ENCODE data around the gene PARP6.

PARP6 gene

GRCh38 chr15:72272997-72273352, 621 bp upstream of the PARP6 start:
- H3K27me3 ChIP-seq (replicated peaks; ENCODE audit: control insufficient read depth, insufficient read depth, low read length), result no peaks in the 10 kb centered on the region
- DNase-seq (ENCODE audit: extremely low read depth, insufficient read length), result no peak
- TF ChIP-seq, protein P1, sequence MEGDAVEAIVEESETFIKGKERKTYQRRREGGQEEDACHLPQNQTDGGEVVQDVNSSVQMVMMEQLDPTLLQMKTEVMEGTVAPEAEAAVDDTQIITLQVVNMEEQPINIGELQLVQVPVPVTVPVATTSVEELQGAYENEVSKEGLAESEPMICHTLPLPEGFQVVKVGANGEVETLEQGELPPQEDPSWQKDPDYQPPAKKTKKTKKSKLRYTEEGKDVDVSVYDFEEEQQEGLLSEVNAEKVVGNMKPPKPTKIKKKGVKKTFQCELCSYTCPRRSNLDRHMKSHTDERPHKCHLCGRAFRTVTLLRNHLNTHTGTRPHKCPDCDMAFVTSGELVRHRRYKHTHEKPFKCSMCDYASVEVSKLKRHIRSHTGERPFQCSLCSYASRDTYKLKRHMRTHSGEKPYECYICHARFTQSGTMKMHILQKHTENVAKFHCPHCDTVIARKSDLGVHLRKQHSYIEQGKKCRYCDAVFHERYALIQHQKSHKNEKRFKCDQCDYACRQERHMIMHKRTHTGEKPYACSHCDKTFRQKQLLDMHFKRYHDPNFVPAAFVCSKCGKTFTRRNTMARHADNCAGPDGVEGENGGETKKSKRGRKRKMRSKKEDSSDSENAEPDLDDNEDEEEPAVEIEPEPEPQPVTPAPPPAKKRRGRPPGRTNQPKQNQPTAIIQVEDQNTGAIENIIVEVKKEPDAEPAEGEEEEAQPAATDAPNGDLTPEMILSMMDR (IDR thresholded peaks at IDR 0.05; ENCODE audit: insufficient read depth, low read length, poor library complexity, severe bottlenecking), result no peak
- peak overlapping the region; percentile 96 for H3K4me3 ChIP-seq (replicated peaks; ENCODE audit: low read depth, low read length)
- H3K36me3 ChIP-seq (ENCODE audit: control insufficient read depth, insufficient read depth, low read length), result no peaks in the 10 kb centered on the region

DNA sequence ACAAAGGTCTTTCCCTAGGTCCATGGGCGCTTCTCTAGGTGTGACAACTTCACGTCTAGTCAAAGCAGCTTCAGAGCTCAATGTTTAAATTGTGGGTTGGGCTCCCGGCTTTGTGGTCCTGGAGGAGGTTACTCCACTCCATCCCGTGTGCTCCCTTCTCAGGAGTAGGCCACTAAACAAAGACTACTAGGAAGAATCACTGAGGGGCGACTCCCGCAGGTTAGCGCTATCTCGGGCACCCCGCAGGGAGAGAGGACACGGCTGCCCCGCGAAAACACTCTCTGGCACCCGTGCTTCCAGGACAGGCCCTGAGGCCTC, 500 bp downstream of the PARP6 start:
- TF ChIP-seq, protein P1 (IDR thresholded peaks at IDR 0.05; ENCODE audit: insufficient read depth, low read length, poor library complexity, severe bottlenecking), result no peak
- DNase-seq (ENCODE audit: extremely low read depth, insufficient read length), result no peak
- Histone ChIP-seq H3K4me3 (replicated peaks; ENCODE audit: low read depth, low read length) (peak overlapping the region; percentile 96), H3K36me3 (ENCODE audit: control insufficient read depth, insufficient read depth, low read length) (peaks cover 3% of the 10 kb centered on the region), H3K27me3 (replicated peaks; ENCODE audit: control insufficient read depth, insufficient read depth, low read length) (no peaks in the 10 kb centered on the region)

DNA sequence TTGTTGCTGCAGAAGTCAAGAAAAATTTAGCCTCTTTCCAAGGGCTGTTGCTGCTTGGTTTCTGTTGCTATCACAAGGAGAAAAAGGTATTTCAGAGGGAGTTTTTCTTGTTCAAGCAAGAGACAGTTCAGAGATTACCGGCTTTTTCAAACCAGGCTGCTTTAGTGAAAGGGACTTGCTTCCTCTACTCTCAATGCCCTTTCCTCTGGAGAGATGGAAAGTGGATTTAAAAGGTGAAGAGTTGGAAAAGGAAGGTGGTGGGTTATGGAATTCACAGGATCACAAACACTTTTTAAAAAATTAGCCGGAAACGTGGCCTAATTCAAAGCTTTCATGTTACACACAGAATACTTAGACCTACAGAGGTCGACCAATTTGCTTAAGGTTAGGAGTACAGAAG, 1.1 kb downstream of the PARP6 start:
- no peak for DNase-seq (ENCODE audit: extremely low read depth, insufficient read length)
- Histone ChIP-seq H3K4me3 (replicated peaks; ENCODE audit: low read depth, low read length) (peak overlapping the region; percentile 96), H3K36me3 (ENCODE audit: control insufficient read depth, insufficient read depth, low read length) (peaks cover 7% of the 10 kb centered on the region), H3K27me3 (replicated peaks; ENCODE audit: control insufficient read depth, insufficient read depth, low read length) (no peaks in the 10 kb centered on the region)
- TF ChIP-seq, protein P1 (IDR thresholded peaks at IDR 0.05; ENCODE audit: insufficient read depth, low read length, poor library complexity, severe bottlenecking), result no peak

DNA sequence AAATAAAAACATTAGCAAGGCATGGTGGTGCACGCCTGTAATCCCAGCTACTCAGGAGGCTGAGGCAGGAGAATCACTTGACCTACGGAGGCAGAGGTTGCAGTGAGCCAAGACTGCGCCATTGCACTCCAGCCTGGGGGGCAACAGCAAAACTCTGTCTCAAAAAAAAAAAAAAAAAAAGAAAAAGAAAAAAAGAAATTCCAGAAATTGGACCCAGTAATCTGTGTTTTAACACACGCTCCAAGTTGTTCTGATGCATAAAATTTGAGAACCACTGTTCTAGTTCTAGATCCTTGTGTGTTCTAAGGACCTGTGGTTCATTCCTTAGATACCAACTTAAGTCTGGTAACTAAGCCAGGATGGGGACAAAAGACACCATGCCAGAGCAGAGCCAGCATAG, 2.6 kb downstream of the PARP6 start:
- Histone ChIP-seq H3K27me3 (replicated peaks; ENCODE audit: control insufficient read depth, insufficient read depth, low read length) (no peaks in the 10 kb centered on the region), H3K36me3 (ENCODE audit: control insufficient read depth, insufficient read depth, low read length) (peaks cover 17% of the 10 kb centered on the region), H3K4me3 (replicated peaks; ENCODE audit: low read depth, low read length) (no peak overlapping the region)
- DNase-seq (ENCODE audit: extremely low read depth, insufficient read length), result no peak
- TF ChIP-seq, protein P1 (IDR thresholded peaks at IDR 0.05; ENCODE audit: insufficient read depth, low read length, poor library complexity, severe bottlenecking), result no peak

DNA sequence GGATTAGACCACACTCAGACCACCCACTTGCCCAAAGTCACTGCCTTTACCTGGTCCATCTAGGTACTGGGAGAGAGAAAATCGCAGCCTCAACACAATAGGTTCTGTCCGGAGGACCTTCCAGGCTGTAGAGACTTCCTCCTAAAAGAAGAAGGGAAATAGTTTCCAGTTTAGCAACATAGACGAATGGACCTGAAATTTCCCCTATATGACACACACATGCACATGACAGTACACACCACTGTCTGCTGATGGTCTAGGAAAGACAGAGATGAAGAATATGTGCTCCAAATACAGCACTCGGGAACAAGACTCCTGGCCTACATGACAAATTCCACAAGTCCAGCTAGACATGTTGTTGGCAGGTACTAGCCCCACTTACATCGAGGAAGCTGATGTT, 7.3 kb downstream of the PARP6 start:
- TF ChIP-seq, protein P1 (IDR thresholded peaks at IDR 0.05; ENCODE audit: insufficient read depth, low read length, poor library complexity, severe bottlenecking), result no peak

DNA sequence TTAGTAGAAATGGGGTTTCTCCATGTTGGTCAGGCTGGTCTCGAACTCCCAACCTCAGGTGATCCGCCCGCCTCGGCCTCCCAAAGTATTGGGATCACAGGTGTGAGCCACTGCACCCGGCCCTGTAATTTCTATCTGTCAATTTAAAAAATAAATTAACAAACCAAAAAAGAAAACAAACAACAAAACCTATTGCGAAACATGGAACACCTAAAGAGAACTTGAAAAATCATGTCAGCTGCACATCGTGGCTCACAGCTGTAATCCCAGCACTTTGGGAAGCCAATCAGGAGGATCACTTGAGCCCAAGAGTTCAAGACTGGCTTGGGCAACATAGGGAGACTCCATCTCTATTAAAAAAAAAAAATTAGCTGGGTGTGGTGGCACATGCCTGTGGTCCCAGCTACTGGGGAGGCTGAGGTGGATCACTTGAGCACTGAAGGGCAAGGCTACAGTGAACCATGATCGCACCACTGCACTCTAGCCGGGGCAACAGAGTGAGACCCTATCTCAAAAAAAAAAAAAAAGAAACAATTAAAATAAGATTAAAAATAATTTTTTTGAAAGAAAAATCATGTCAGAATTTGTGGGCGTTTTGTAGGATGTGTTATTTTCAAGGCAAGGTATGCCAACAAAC, 19.6 kb downstream of the PARP6 start:
- H3K4me3 ChIP-seq (replicated peaks; ENCODE audit: low read depth, low read length), result no peak overlapping the region
- no peaks in the 10 kb centered on the region for H3K27me3 ChIP-seq (replicated peaks; ENCODE audit: control insufficient read depth, insufficient read depth, low read length)
- TF ChIP-seq, protein P1 (IDR thresholded peaks at IDR 0.05; ENCODE audit: insufficient read depth, low read length, poor library complexity, severe bottlenecking), result no peak
- no peak for DNase-seq (ENCODE audit: extremely low read depth, insufficient read length)
- H3K36me3 ChIP-seq (ENCODE audit: control insufficient read depth, insufficient read depth, low read length), result peaks cover 21% of the 10 kb centered on the region

More for the DNA sequence above, 7.3 kb downstream of the PARP6 start:
- Histone ChIP-seq H3K36me3 (ENCODE audit: control insufficient read depth, insufficient read depth, low read length) (peaks cover 37% of the 10 kb centered on the region), H3K4me3 (replicated peaks; ENCODE audit: low read depth, low read length) (no peak overlapping the region), H3K27me3 (replicated peaks; ENCODE audit: control insufficient read depth, insufficient read depth, low read length) (no peaks in the 10 kb centered on the region)
- no peak for DNase-seq (ENCODE audit: extremely low read depth, insufficient read length)
